AG09309 (cell line): ENCODE measurements around the gene CTRL.

Experiments used
- DNase-seq: peaks from one replicate; pipeline ENCODE4 v3.0.0-alpha.2; 2010; ENCODE audit warnings: low read depth
- H3K4me3 ChIP-seq: 2 replicates; pipeline ENCODE4 v1.5.1; 2011; ENCODE audit warnings: mild to moderate bottlenecking, low read depth, low read length, moderate library complexity; ENCODE audit not compliant: control insufficient read depth
- TF ChIP-seq, protein P1 (sequence below): IDR thresholded peaks from 2 replicates; pipeline ENCODE4 v1.5.1; 2011; ENCODE audit warnings: mild to moderate bottlenecking, low read depth, low read length, inconsistent platforms; ENCODE audit not compliant: insufficient read depth, control insufficient read depth; ENCODE audit errors: missing control alignments

CTRL gene

DNA sequence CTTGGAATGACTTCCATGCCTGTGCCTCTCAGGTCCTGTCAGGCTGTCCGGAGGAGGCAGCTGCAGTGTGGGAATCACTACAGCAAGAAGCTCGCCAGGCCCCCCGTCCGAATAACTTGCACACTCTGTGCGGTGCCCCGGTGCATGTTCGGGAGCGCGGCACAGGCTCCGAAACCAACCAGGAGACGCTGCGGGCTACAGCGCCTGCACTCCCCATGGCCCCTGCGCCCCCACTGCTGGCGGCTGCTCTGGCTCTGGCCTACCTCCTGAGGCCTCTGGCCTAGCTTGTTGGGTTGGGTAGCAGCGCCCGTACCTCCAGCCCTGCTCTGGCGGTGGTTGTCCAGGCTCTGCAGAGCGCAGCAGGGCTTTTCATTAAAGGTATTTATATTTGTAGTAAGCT is 45.7 kb downstream of the CTRL start:
- TF ChIP-seq, protein P1, sequence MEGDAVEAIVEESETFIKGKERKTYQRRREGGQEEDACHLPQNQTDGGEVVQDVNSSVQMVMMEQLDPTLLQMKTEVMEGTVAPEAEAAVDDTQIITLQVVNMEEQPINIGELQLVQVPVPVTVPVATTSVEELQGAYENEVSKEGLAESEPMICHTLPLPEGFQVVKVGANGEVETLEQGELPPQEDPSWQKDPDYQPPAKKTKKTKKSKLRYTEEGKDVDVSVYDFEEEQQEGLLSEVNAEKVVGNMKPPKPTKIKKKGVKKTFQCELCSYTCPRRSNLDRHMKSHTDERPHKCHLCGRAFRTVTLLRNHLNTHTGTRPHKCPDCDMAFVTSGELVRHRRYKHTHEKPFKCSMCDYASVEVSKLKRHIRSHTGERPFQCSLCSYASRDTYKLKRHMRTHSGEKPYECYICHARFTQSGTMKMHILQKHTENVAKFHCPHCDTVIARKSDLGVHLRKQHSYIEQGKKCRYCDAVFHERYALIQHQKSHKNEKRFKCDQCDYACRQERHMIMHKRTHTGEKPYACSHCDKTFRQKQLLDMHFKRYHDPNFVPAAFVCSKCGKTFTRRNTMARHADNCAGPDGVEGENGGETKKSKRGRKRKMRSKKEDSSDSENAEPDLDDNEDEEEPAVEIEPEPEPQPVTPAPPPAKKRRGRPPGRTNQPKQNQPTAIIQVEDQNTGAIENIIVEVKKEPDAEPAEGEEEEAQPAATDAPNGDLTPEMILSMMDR, result no peak
- no peak for DNase-seq
- no peak overlapping the region for H3K4me3 ChIP-seq

DNA sequence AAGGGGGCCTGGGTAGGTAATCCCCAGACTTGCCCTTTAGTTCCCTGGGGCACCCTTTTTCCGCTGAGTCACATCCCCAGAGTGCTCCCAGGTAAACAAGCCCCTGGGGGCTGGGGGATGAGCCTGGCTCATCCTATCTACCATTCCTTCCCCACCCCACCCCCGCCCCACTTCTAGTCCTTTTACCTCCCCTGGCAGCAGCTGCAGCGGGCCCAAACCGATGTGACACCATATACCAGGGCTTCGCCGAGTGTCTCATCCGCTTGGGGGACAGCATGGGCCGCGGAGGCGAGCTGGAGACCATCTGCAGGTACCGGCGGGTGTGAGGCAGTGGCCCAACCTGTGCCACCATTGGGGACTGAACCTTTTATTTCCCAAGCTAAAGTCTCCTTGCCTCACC is 46.1 kb downstream of the CTRL start:
- TF ChIP-seq, protein P1, result no peak
- H3K4me3 ChIP-seq, result no peak overlapping the region
- DNase-seq, result no peak

DNA sequence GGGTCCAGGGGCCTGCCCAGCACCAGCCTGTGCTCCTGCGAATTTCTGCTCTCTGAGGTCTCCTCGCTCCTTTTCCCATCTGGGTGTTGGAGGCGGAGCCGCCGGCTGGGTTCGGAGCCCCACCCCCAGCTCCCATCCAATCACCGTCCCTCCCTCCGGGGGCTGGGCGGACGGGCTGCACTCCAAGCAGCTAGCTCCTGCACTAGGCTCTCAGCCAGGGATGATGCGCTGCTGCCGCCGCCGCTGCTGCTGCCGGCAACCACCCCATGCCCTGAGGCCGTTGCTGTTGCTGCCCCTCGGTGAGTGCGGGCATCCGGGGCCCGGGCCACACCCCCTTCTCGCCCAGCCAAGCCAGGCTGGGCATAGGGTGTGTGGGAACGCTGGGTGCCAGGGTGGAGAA is 47.0 kb downstream of the CTRL start, which contains the start of gene NRN1L:
Gene NRN1L, plus strand, starts transcription at position 202 of the 400 bp plus-strand sequence. Its CDS starts 19 bp downstream, at position 221.
- no peak for DNase-seq
- H3K4me3 ChIP-seq, result no peak within 1 kb of the TSS
- TF ChIP-seq, protein P1, result no peak

DNA sequence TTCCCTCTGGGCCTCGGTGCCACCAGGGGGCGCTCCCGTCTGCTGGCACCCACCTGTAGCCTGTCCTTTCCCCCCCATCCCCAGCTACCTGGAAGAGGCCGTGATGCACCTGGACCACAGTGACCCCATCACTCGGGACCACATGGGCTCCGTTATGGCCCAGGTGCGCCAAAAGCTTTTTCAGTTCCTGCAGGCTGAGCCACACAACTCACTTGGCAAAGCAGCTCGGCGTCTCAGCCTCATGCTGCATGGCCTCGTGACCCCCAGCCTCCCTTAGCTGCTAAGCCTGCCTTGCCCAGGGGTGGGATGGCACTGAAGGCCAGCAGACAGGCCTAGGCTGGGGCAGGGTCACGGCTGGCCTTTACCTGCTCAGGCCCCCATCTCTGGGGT is 47.8 kb downstream of the CTRL start:
- H3K4me3 ChIP-seq, result no peak overlapping the region
- TF ChIP-seq, protein P1, result peak; percentile 89
- DNase-seq, result no peak

DNA sequence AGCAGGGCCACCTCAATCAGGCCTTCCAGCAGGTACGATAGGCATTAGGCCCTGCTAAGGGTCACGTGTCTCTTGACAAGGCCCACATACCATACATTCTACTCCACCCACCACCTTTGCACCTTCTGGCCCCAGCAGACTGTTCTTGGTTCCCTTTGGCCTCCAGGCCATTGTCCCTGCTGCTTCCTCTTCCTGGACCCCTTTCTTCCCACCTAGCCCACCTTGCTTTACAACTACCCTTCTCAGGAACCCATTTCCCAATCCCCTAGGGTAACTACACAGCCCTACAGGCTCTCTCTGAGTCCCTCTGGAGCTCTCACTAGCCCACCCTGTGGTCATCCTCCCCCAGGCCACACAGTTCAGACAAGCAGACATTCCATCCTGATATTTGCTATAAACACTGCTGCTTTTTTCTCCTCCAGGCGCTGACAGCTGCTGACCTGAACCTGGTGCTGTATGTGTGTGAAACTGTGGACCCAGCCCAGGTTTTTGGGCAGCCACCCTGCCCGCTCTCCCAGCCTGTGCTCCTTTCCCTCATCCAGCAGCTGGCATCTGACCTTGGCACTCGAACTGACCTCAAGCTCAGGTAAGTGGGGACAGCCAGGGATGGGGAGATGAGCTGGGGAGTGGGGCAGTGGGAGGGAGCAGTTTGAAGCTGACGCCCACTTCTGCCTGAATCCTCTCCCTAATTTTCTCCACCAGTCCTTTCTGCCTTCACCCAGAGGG is 48.4 kb downstream of the CTRL start:
- no peak overlapping the region for H3K4me3 ChIP-seq
- TF ChIP-seq, protein P1, result no peak
- no peak for DNase-seq

DNA sequence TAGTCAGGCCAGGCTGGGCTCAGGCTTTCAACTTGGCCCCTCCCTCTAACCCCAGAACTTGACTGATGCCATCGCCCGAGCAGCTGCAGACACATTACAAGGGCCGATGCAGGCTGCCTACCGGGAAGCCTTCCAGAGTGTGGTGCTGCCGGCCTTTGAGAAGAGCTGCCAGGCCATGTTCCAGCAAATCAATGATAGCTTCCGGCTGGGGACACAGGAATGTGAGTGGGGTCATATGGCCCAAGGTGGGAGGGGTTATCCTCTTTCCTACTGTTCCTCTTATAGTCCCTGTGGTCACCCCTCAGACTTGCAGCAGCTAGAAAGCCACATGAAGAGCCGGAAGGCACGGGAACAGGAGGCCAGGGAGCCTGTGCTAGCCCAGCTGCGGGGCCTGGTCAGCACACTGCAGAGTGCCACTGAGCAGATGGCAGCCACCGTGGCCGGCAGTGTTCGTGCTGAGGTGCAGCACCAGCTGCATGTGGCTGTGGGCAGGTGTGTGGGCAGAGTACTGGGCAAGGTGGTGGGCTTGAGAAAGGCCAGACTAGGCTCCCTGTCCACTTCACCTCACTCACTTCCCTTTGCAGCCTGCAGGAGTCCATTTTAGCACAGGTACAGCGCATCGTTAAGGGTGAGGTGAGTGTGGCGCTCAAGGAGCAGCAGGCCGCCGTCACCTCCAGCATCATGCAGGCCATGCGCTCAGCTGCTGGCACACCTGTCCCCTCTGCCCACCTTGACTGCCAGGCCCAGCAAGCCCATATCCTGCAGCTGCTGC is 49.1 kb downstream of the CTRL start:
- no peak overlapping the region for H3K4me3 ChIP-seq
- no peak for DNase-seq
- TF ChIP-seq, protein P1, result no peak
